ENCODE results near the gene NUDT12.

Gene NUDT12

DNA sequence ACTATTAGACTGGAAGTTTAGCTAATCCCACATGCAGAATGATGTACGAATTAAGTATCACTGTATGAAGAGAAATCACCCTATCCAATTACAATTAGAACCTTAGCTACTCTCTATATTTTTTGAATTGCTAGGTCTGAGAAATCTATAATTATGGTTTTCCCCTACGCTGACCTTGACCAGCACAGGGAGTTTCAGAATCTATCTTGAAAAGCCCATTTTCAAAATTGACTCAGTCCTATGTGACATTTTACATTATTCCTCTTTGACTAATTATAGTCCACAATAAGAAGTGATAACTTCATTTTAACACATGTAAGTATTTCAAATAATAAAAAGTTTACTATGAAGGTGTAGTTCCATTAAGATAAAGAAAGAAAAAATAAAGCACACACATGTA is 21.5 kb downstream of the NUDT12 start:
- DNase-seq (ENCODE audit: low read depth, low spot score): no peak

DNA sequence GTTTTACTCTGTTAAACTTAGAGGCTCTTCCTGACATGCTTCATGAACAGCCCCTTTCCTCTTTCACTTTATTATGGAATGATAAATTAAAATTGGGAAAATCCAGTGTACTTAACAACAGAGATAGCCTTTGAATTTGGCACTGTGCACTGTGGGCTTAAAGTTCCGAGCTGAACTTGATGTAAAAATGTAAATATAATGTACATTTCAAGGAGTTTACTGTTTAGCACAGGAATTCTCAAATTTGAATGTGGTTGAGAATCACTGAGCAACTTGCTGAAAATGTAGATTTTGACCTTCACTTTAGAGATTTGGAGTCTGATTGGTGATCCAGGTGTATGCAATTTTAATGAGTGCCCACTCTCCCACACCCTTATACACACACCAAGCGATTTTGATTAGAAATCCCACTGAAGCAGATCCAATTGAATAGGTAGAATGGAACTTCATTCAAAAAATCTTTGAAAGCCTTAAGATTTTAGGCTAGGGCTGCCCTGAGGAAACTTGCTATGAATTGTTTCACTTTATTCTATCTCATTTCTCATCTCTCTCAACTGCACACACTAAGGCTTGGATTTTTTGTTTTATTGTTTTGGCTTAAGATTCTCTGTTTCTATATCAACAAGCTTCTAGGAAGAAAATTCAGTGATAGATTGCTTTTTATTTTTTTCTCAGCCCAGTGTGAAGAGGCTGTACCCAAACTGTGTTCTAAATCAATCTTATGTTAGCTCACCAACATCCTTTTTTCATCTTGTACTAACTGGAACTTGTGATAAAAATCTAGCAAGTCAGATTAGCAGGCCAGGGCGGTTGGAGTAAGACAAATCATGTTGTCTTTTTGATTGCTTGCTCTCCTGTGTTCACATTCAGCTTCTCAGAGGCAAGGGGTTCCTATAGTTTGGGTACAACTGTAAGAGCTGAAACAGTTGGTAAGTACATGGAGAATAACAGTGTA is 22.9 kb downstream of the NUDT12 start:
- no peak for DNase-seq (ENCODE audit: low read depth, low spot score)

DNA sequence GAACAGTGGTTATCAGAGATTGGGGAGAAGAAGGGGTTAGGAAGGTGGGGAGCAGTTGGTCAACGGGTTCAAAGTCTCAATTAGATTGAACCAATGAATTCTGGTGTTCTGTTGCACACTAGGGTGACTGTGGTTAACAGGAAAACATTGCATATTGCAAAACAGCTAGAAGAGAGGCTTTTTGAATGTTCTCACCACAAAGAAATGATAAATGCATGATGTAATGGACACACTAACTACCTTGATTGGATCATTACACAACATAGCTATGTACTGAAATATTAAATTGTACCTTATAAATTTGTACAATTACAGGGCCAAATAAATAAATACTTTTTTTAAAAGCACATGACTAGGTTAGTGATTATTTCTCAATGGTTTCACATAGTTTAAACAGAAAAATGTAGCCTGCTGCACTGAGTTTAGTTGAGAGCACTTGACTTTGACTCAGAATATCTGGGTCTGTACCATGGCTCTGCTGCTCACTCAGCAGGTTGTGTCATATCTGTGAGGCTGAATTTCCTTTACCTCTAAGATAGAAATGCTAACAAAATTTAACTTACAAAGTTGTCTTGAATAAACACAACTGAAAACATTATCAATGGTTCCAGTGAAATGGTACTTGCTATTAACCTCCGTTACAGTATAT is 30.4 kb downstream of the NUDT12 start:
- no peak for DNase-seq (ENCODE audit: low read depth, low spot score)

DNA sequence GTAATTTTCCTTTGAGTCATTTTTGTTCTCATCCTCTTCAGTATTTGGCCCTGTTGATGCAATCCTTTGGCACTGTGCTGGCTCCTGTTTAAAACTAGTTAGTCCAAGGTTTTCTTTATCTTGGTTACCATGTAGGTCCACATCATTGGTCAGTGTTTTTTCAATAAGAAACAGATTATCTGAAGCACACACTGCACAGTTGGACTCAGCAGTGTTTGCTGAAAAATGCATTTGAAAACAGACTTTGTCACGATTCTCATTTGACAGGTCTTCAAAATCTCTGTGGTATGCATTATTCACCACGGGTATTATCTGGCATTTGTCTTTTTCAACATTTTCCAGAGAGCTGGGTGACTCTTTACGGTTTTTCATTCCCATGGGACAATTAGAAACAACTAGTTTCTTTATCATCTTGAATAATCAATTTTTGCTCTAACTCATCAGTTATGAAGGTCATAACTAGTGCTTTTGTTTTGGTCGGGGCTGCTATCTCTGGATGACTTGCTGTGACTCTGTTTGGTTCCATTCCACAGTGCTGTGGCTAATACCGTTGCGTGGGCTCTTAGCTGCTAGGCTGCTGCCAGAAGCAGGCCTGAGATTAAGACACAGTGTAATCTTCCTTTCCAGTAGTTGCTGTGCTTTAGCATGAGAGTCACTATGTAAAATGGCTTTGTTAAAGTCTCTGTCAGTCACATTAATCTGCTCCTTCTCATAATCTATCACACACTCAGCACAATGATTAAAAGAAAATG is 36.2 kb downstream of the NUDT12 start:
- DNase-seq (ENCODE audit: low read depth, low spot score): no peak

DNA sequence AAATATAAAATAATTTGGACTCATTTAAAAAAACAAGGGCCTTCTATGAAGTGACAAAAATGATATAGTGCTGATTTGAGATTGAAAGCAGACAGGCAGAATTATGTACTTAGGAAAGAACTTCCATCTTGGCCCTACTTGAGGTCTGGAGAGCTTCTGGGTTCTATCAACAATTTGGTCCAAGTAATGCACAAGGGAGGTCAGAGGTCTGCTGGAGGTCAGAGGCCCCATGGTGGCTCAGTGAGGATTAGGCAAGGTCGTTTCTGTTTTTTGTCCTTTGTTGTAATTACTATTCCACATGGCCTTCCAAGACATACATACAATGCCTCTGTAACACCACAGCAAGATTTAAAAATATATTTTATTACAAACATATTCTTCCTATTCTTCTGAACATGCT is 37.2 kb downstream of the NUDT12 start:
- DNase-seq (ENCODE audit: low read depth, low spot score): peak; percentile 11

DNA sequence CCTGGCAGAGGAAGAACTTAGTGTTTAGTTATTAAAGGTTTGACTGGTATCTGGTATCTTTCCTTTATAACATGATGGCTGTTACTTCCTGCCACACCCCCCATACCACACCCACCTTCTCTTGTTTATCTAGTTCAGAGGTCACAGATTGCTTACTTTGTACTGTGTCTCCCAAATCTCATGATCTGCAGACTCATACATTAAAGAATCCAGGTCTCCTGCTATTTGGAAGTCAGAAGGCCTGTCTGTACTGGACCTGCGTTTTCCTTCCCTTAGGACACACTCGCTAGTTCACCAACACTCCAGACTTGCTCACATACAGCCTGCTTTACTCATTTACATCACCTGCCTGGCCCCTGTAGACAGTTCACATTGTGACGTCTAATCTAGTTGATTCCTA is 39.3 kb downstream of the NUDT12 start:
- DNase-seq (ENCODE audit: low read depth, low spot score): peak; percentile 17

DNA sequence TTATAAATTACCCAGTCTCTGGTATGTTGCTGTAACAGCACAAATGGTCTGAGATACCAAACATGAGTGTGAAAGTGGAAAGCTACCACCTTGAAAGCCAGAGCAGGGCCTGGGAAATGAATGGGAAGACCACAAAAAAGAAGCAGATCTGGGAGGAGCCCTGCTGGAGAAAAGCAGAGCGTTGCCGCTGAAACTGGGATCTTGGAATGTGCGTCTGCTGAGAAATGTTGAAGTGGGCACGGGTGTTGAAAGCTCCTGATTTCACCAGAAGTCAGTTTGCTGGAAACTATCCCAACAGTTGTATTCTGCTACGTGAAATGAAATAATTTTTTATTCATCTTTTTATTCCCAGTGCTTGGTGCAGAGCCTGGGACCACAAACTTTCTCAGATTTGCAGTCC is 40.0 kb downstream of the NUDT12 start:
- peak; percentile 43 for DNase-seq (ENCODE audit: low read depth, low spot score)

DNA sequence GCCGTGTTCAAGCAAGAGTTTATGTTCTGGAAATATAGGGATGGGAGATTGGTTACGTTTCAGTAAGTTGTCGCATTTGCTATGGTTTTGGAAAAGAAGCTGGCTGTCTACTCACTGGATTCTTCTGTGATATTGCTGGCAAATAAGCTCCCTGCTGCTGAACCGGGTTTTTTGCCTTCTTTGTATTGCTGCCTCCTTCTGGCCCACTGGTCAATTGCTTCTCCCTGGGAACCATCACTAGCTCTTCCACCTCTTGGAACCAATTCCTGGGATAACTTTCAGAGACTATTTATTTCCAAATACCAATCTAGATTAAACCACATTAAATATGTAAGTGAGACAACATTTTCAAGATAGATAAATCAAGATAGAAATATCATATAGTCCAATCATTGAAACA is 43.0 kb downstream of the NUDT12 start:
- peak; percentile 40 for DNase-seq (ENCODE audit: low read depth, low spot score)

DNA sequence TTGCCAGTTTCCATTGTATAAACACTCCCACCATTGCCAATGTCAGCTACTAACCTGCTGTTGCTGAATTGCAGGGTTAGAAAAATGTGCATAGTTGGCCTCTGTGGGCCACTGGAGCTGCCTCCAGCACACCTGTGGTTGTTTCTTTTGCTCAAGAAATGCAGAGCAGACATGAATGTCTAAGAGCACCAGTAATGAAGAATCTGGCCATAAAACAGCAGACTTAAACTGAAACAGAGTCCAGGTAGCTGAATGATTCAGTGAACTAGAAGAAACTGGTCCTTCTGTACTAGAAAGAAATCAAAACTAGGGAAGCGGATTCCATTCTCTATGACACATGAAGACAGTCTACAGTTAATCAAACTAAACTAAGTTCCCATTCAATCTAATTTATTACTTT is 48.2 kb downstream of the NUDT12 start:
- no peak for DNase-seq (ENCODE audit: low read depth, low spot score)

DNA sequence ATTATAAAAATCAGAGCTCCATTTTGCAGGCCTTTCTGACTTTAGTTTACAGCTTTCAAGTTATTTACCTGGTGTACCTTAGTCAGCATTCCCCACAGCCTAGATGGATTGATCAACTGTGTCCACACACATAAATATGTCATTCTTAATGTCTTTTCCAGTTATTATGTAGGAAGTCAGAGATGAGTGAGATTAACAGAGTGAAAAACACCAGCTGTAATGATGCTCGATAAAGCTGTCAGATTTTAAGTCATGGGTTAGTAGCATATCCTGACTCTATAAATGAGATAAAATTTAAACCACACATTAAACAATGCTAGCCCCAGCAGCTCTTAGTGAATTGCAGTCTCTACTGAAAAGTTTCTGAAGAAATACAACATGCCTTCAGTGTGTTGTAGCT is 48.9 kb downstream of the NUDT12 start:
- no peak for DNase-seq (ENCODE audit: low read depth, low spot score)

DNA sequence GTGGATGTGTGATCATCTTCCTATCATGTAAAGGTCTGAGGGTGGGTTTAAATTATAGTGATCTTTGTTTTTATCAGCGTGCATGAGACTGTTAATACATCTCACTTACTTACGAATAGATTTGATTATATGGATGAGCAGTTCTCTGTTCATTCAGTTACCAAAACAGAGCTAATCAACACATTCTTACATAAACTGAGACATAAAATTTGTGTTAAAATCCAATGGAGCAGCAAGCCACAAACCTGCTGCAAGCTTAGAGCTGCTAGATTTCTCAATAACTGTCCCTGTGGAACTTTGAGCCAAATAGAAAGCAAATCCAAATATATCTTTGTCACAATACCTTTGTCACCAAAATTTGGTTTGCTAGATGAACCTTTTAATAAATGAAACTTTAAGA is 50.1 kb downstream of the NUDT12 start:
- no peak for DNase-seq (ENCODE audit: low read depth, low spot score)

DNA sequence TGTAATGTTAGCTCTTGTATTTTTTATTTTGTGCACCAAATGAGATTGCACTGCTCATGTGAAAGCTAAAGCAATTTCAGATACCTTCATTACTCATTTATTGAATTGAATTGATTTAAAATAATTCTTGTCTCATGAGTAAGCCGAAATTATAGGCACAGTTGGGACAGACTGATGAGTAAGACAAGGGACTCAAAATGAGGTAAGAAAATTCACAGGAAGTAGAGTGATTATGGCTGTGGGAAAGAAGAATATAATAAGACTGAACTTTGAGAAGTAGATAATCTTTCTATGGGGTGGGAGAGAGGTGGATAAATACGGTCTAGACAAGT is 51.1 kb downstream of the NUDT12 start:
- DNase-seq (ENCODE audit: low read depth, low spot score): no peak

DNA sequence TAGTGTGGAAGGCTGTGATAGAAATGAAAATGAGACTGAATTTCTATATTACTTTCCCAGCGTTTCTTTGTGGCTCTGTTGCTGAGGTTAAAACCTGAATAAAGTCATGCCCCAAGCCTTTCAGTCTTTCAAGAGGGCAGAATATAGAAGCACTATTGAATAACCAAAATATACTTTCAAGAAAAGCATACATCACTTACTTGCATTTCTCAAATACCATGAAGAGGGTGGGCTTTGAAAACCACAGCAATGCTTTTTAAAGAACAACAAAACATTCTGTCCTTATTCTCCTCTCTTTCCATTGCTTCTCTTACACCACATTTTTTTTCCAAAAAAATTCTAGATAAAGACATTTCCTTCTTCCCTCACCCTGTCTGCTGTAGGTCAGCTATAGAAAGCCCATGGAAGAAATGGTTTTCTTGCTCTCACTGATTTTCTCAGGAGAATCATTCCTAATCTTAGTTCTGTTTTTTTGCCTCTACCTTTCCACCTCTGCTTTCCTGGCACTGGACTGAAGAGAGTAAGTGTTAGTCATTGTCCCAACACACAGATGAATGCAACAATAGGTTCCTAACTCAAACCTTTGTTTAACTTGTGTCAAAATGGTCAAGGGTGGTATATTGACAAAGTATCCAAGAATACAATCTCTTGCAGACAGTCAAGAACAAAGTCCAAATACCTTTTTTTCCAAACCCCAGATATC is 51.6 kb downstream of the NUDT12 start:
- no peak for DNase-seq (ENCODE audit: low read depth, low spot score)

DNA sequence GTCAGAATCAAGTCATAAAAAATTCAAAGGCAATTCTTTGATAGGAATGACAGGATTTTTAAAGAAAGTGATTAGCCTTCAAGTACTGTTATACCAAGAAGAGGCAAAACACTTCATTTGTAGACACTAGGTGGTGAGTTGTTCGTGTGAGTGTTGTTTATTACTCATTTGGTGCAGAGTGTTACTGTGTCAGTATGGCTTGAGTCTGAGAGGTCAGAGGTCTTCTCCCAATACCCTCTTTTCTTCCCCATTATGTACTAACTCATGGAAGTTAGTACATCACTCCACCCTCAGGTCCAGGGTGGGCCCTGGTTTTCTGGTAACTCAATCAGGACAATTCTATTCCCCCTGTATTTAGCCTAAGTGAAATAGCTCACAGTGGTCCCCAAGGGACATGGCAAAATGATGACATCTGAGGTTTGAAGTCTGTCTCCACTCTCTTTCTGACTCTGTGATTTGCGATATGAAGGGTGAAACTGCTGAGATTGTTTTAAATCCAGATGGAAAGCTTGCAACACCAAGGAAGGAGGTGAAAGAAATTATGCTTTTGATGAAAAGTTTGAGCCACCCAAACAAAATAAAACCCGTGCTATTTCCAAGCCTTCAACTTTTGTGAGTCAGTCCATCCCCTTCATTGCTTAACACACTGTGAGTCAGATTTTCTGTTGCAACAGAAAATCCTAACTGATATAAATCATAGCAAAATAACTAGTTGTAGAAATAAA is 56.8 kb downstream of the NUDT12 start:
- no peak for DNase-seq (ENCODE audit: low read depth, low spot score)

DNA sequence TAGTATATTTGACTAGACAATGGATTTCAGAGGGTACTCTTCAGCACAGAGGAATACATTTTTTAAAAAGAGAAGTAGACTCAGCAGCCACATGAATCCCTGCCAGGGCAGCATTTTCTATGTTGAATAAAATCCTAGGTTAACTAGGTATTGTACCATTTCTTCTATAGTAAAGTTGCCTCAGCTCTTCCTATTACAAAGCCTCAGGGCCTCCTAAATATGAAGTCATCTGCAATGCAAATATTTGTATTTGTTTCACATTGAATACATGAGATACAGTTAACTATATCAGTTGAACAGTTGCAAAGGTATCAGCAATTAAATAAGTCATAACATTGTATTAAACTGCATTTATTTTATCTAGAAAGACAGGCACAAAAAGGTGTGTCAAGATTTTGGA is 59.5 kb downstream of the NUDT12 start:
- DNase-seq (ENCODE audit: low read depth, low spot score): no peak

DNA sequence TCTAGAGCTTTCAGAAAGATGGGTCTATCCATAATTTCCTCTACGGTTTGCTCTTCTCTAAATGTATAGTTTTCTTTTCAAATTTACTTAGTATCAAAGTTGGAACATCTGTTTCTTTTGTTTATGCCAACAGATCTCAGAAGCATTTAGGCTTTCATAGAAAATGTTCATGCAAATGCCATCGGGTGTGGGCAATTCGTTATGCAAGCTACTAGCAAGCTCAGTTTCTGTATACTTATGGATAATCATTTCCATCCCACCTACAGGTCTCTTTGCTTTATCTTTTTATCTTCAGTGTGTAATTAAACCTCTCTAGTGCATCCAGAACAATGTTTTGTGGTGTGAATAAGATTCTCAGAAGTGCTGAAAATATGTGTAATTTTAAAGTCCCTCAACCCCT is 59.9 kb downstream of the NUDT12 start:
- no peak for DNase-seq (ENCODE audit: low read depth, low spot score)

Data from ELF-1 (cell line).